PFSK-1 (cell line): ENCODE measurements around the gene PIAS4.

Source experiments
- FOXP2 ChIP-seq: optimal IDR thresholded peaks from 2 replicates; pipeline ENCODE3; 2011; ENCODE audit warnings: borderline replicate concordance, control low read depth, inconsistent platforms; ENCODE audit not compliant: insufficient read depth; ENCODE audit errors: extremely low read length, extremely low read depth
- POLR2AphosphoS5 ChIP-seq: IDR thresholded peaks from 2 replicates; pipeline ENCODE4 v1.6.1; 2012; ENCODE audit warnings: low read depth, mild to moderate bottlenecking, control low read depth, low read length, moderate library complexity
- SIN3A ChIP-seq: IDR thresholded peaks from 2 replicates; pipeline ENCODE4 v1.6.1; 2012; ENCODE audit warnings: mild to moderate bottlenecking, low read length, moderate library complexity, borderline replicate concordance; ENCODE audit not compliant: insufficient read depth
- TAF1 ChIP-seq: IDR thresholded peaks from 2 replicates; pipeline ENCODE4 v1.6.1; 2012; ENCODE audit warnings: low read length, control low read depth, borderline replicate concordance; ENCODE audit not compliant: insufficient read depth
- TF ChIP-seq, protein P1 (sequence below), 2 experiments: IDR thresholded peaks; 2 replicates each; pipeline versions ENCODE4 v1.6.1 to v1.8.0; 2011 to 2012; ENCODE audit warnings: low read depth in 2 of 2, low read length in 2 of 2, control low read depth in 1 of 2, inconsistent platforms in 1 of 2, mild to moderate bottlenecking in 1 of 2, moderate library complexity in 1 of 2; ENCODE audit not compliant: insufficient read depth in 1 of 2

Gene PIAS4

GRCh38 chr19:4052993-4053422 is 45.5 kb downstream of the PIAS4 start:
- TF ChIP-seq POLR2AphosphoS5 (no peak), SIN3A (no peak), TAF1 (no peak), FOXP2 (no peak)
- TF ChIP-seq, protein P1, sequence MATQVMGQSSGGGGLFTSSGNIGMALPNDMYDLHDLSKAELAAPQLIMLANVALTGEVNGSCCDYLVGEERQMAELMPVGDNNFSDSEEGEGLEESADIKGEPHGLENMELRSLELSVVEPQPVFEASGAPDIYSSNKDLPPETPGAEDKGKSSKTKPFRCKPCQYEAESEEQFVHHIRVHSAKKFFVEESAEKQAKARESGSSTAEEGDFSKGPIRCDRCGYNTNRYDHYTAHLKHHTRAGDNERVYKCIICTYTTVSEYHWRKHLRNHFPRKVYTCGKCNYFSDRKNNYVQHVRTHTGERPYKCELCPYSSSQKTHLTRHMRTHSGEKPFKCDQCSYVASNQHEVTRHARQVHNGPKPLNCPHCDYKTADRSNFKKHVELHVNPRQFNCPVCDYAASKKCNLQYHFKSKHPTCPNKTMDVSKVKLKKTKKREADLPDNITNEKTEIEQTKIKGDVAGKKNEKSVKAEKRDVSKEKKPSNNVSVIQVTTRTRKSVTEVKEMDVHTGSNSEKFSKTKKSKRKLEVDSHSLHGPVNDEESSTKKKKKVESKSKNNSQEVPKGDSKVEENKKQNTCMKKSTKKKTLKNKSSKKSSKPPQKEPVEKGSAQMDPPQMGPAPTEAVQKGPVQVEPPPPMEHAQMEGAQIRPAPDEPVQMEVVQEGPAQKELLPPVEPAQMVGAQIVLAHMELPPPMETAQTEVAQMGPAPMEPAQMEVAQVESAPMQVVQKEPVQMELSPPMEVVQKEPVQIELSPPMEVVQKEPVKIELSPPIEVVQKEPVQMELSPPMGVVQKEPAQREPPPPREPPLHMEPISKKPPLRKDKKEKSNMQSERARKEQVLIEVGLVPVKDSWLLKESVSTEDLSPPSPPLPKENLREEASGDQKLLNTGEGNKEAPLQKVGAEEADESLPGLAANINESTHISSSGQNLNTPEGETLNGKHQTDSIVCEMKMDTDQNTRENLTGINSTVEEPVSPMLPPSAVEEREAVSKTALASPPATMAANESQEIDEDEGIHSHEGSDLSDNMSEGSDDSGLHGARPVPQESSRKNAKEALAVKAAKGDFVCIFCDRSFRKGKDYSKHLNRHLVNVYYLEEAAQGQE (IDR thresholded peaks at IDR 0.05; ENCODE audit: insufficient read depth in 1 of 2, low read depth in 2 of 2, low read length in 2 of 2) = no peak

DNA sequence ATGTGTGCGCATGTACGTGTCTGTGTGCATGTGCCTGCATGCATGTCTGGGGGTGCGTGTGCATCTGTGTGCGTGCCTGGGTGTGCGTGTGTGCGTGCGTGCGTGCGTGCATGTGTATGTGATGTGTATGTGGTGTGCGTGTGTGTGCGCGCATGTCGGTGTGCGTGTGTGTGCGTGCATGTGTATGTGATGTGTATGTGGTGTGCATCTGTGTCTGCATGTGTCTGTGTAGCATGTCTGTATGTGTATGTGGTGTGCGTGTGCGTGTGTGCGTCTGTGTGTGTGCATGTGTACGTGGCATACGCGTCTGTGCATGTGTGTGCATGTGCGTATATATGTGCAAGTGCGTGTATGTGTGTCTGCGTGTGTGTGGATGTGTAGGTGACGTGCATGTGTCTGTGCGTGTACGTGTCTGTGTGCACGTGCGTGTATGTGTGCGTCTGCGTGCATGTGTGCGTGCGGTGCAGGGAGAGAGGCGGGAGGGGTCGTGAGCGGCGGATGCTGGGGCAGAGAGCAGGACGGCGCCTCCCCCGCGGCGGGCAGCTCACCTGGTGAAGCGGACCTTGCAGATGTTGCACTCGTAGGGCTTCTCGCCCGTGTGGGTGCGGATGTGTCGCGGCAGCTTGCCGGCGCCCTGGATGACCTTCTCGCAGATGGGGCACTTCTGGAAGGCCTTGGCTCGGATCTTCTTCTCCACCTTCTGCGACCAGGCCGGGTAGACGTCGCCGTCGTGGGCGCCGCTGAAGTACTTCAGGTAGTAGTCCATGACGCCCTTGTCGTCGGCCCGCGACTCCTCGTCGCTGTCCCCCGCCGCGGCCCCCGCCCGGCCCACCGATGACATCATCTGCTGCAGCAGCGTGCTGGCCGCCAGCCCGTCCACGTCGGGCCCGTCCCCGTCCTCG is 46.1 kb downstream of the PIAS4 start:
- TF ChIP-seq FOXP2 = no peak
- TF ChIP-seq SIN3A = no peak
- no peak for TF ChIP-seq POLR2AphosphoS5

GRCh38 chr19:4054441-4055208 is 47.1 kb downstream of the PIAS4 start:
- TF ChIP-seq FOXP2 (no peak), TAF1 (no peak), SIN3A (no peak), POLR2AphosphoS5 (no peak)
- TF ChIP-seq, protein P1 (IDR thresholded peaks at IDR 0.05; ENCODE audit: insufficient read depth in 1 of 2, low read depth in 2 of 2, low read length in 2 of 2) = no peak

- TF ChIP-seq, protein P1 (IDR thresholded peaks at IDR 0.05; ENCODE audit: insufficient read depth in 1 of 2, low read depth in 2 of 2, low read length in 2 of 2) = no peak
- no peak for TF ChIP-seq TAF1
- no peak for TF ChIP-seq FOXP2
- TF ChIP-seq SIN3A = no peak
- no peak for TF ChIP-seq POLR2AphosphoS5
These were observed 47.6 kb downstream of the PIAS4 start for GRCh38 chr19:4055209-4055552.

DNA sequence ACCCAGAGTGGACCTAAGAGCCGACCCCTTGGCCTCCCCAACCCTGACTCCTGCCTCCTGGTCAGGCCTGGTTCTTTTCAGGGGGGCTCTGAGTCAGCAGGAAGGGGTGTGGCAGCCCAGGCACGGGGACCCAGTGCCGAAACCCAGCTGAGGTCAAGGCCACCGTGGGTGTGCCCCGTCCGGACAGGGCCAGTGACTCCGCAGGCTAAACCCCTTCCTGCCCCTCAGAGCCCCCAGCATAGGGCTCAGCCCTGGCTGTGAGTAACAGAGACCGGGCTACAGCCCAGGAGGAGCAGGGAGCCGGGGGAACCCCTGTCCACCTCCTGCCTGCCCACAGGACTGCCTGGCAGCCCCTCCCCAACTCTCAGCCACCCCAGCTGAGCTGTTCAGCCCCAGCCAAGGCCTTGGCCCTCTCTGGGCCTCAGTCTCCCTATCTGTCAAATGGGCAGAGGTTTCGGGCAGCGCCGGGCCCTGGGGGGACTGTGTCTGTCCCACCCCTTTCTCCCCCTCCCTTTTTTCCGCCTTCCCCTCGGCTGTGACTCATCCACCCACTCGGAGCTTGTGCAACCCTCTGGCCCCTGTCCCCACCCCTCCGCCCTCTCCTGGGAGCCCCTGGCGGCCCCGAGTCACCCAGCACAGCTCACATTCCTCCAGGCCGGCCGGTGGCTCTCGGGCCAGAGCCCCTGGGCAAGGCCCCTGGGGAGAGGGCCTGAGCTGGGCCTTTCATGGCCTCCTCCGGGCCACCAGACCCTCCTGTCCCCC is 50.6 kb downstream of the PIAS4 start:
- TF ChIP-seq SIN3A (no peak), POLR2AphosphoS5 (no peak), FOXP2 (no peak), TAF1 (no peak)
- TF ChIP-seq, protein P1 (IDR thresholded peaks at IDR 0.05; ENCODE audit: insufficient read depth in 1 of 2, low read depth in 2 of 2, low read length in 2 of 2) = no peak
